Trophoblast cell (in vitro differentiated cells and primary cell): ENCODE data around the gene RAMP3.
"Not testable (repeated sequence)": the region's sequence is repeated elsewhere in the genome, so short reads cannot be mapped to it uniquely, and the experiment has no call there.

Experiments
- DNase-seq, 2 donors: peaks; one replicate each; pipeline ENCODE4 v3.0.0-alpha.2; 2016
- H2AFZ ChIP-seq: 2 replicates; pipeline ENCODE4 v1.6.1; 2013; ENCODE audit warnings: low read length, moderate library complexity, mild to moderate bottlenecking; ENCODE audit not compliant: insufficient read depth, poor library complexity
- H2AK5ac ChIP-seq: 2 replicates; pipeline ENCODE4 v1.6.1; 2013; ENCODE audit warnings: mild to moderate bottlenecking, low read length
- H2BK120ac ChIP-seq: 2 replicates; pipeline ENCODE4 v1.6.1; 2013; ENCODE audit warnings: low read length, mild to moderate bottlenecking, moderate library complexity; ENCODE audit not compliant: insufficient read depth, poor library complexity
- H2BK12ac ChIP-seq: 2 replicates; pipeline ENCODE4 v1.6.1; 2013; ENCODE audit warnings: mild to moderate bottlenecking, low read length, moderate library complexity
- H2BK5ac ChIP-seq: 2 replicates; pipeline ENCODE4 v1.6.1; 2013; ENCODE audit warnings: low read length, low read depth, moderate library complexity, mild to moderate bottlenecking; ENCODE audit not compliant: poor library complexity
- H3K14ac ChIP-seq: 2 replicates; pipeline ENCODE4 v1.6.1; 2013; ENCODE audit warnings: mild to moderate bottlenecking, low read length
- H3K18ac ChIP-seq: 2 replicates; pipeline ENCODE4 v1.6.1; 2013; ENCODE audit warnings: mild to moderate bottlenecking, low read length
- H3K23ac ChIP-seq: 2 replicates; pipeline ENCODE4 v1.6.1; 2013; ENCODE audit warnings: low read length
- H3K27ac ChIP-seq: 2 replicates; pipeline ENCODE4 v1.5.1; 2013; ENCODE audit warnings: low read depth, mild to moderate bottlenecking, inconsistent platforms, low read length, moderate library complexity
- H3K27me3 ChIP-seq: 2 replicates; pipeline ENCODE4 v1.6.1; 2013; ENCODE audit warnings: inconsistent platforms, mild to moderate bottlenecking, low read length, moderate library complexity; ENCODE audit not compliant: insufficient read depth
- H3K36me3 ChIP-seq, 2 experiments: 1 replicate in 1 of 2; 2 replicates in 1 of 2; pipeline ENCODE4 v1.6.1; 2013; ENCODE audit warnings: low read length in 2 of 2, mild to moderate bottlenecking in 2 of 2, moderate library complexity in 1 of 2; ENCODE audit not compliant: insufficient read depth in 2 of 2, control insufficient read depth in 1 of 2
- H3K4ac ChIP-seq: 2 replicates; pipeline ENCODE4 v1.6.1; 2013; ENCODE audit warnings: low read depth, mild to moderate bottlenecking, low read length, moderate library complexity
- H3K4me1 ChIP-seq, 2 experiments: 1 replicate in 1 of 2; 2 replicates in 1 of 2; pipeline ENCODE4 v1.6.1; 2013; ENCODE audit warnings: low read length in 2 of 2, mild to moderate bottlenecking in 2 of 2, moderate library complexity in 1 of 2; ENCODE audit not compliant: insufficient read depth in 2 of 2, control insufficient read depth in 1 of 2
- H3K4me2 ChIP-seq: 2 replicates; pipeline ENCODE4 v1.6.1; 2013; ENCODE audit warnings: inconsistent platforms, mild to moderate bottlenecking, low read length, moderate library complexity
- H3K4me3 ChIP-seq: 2 replicates; pipeline ENCODE4 v1.5.1; 2013; ENCODE audit warnings: mild to moderate bottlenecking, low read depth, low read length, inconsistent platforms
- H3K79me1 ChIP-seq: one replicate; pipeline ENCODE4 v1.6.1; 2013; ENCODE audit warnings: low read length
- H3K79me2 ChIP-seq: 2 replicates; pipeline ENCODE4 v1.6.1; 2013; ENCODE audit warnings: low read length, mild to moderate bottlenecking; ENCODE audit not compliant: control insufficient read depth, insufficient read depth, poor library complexity
- H3K9ac ChIP-seq: 2 replicates; pipeline ENCODE4 v1.6.1; 2013; ENCODE audit warnings: mild to moderate bottlenecking, low read length
- H3K9me3 ChIP-seq: 2 replicates; pipeline ENCODE4 v1.6.1; 2013; ENCODE audit warnings: low read depth, mild to moderate bottlenecking, control low read depth, inconsistent platforms, low read length; ENCODE audit not compliant: insufficient read depth
- H4K12ac ChIP-seq: 2 replicates; pipeline ENCODE4 v1.6.1; 2013; ENCODE audit warnings: low read depth, mild to moderate bottlenecking, low read length, moderate library complexity
- H4K8ac ChIP-seq: 2 replicates; pipeline ENCODE4 v1.6.1; 2013; ENCODE audit warnings: low read depth, mild to moderate bottlenecking, low read length, moderate library complexity
- H4K91ac ChIP-seq: one replicate; pipeline ENCODE4 v1.6.1; 2013; ENCODE audit warnings: low read depth, mild to moderate bottlenecking, low read length, moderate library complexity
- WGBS: extraction: QIAGEN DNeasy Blood & Tissue Kit; methylation state at CpG from one replicate; pipeline ENCODE4 v1.1.7; 2013; ENCODE audit warnings: missing lambda C conversion rate; ENCODE audit not compliant: insufficient read length, insufficient coverage; ENCODE audit errors: extremely low coverage; 5-methylcytosine and 5-hydroxymethylcytosine counted together

The RAMP3 gene

DNA sequence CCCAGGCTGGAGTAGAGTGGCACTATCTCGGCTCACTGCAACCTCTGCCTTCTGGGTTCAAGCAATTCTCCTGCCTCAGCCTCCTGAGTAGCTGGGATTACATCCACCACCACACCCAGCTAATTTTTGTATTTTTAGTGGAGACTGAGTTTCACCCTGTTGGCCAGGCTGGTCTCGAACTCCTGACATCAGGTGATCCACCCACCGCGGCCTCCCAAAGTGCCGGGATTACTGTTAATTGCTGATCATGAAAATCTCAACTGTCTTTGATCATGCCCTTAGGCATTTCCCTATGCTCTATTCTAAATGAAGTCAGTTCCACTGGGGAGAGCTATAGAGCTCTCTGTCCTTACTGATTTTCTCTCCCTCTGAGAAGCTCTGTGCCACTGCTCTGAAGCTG, 48.7 kb downstream of the RAMP3 start:
- H3K14ac ChIP-seq, H3K9me3 ChIP-seq, DNase-seq, H4K91ac ChIP-seq, H3K9ac ChIP-seq, H2AFZ ChIP-seq, H2AK5ac ChIP-seq, H3K27me3 ChIP-seq, H3K18ac ChIP-seq, H2BK12ac ChIP-seq, H3K79me1 ChIP-seq, H3K4ac ChIP-seq, H3K4me3 ChIP-seq, H3K4me2 ChIP-seq, H3K27ac ChIP-seq, H4K8ac ChIP-seq, H3K36me3 ChIP-seq, H4K12ac ChIP-seq, H3K23ac ChIP-seq, H3K4me1 ChIP-seq, H3K79me2 ChIP-seq, H2BK120ac ChIP-seq, H2BK5ac ChIP-seq: not testable (repeated sequence)
- WGBS: no CpG with 5 or more reads among the region's 5 CpGs

DNA sequence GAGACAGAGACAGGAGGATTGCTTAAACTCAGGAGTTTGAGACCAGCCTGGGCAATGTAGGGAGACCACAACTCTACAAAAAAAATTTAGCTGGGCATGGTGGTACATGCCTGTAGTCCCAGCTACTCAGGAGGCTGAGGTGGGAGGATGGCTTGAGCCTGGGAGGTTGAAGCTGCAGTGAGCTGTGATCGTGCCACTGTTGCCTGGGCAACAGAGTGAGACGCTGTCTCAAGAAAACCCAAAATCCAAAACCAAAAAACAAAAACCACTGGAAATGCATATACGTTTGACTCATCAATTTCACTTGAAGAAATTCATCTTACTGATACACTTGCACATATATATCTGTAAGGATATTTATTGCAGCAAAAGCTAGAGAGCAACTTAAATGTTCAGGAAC, 52.3 kb downstream of the RAMP3 start:
- H3K4ac ChIP-seq, H3K36me3 ChIP-seq, H3K4me3 ChIP-seq, H2BK120ac ChIP-seq, H2AFZ ChIP-seq, H3K27ac ChIP-seq, H2AK5ac ChIP-seq, H4K12ac ChIP-seq, H3K18ac ChIP-seq, H3K79me2 ChIP-seq, H4K8ac ChIP-seq, H3K9ac ChIP-seq, H3K4me2 ChIP-seq, H3K14ac ChIP-seq, H3K4me1 ChIP-seq, H4K91ac ChIP-seq, H2BK12ac ChIP-seq, H2BK5ac ChIP-seq, H3K23ac ChIP-seq, DNase-seq, H3K79me1 ChIP-seq, H3K9me3 ChIP-seq, H3K27me3 ChIP-seq: not testable (repeated sequence)
- WGBS: no CpG with 5 or more reads among the region's 3 CpGs

DNA sequence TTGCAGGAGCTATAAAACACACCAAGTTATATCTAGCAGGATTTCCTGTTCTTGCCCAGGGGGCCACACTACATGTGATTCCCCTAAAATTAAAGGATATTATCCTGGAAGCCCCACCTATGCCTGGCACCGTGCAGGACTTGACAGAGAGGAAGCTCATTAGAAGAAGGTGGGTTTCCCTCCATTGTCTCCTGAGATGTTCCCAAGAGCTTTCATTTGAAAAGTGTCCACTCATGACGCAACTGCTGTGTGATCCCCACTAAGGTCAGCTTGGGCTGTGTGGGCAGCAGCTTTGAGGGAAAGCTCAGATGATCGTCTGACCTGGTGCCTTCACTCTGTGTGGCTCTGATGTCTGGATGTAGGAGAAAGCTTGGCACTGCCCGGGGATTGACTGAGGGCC, 53.5 kb downstream of the RAMP3 start:
- H3K27me3 ChIP-seq: no peaks in the 10 kb centered on the region
- H3K4me2 ChIP-seq: no peak overlapping the region
- no peak for DNase-seq
- no peak overlapping the region for H2AFZ ChIP-seq
- H3K27ac ChIP-seq: no peak overlapping the region
- H4K12ac ChIP-seq: no peak overlapping the region
- no peak overlapping the region for H3K9ac ChIP-seq
- H2AK5ac ChIP-seq: no peak overlapping the region
- H3K4me1 ChIP-seq: no peaks in the 10 kb centered on the region
- H2BK12ac ChIP-seq: no peak overlapping the region
- H3K79me1 ChIP-seq: no peaks in the 10 kb centered on the region
- H3K18ac ChIP-seq: no peak overlapping the region
- H3K14ac ChIP-seq: no peak overlapping the region
- H3K9me3 ChIP-seq: no peaks in the 10 kb centered on the region
- H3K4me3 ChIP-seq: no peak overlapping the region
- no peak overlapping the region for H4K91ac ChIP-seq
- no peak overlapping the region for H2BK5ac ChIP-seq
- no CpG with 5 or more reads among the region's 4 CpGs for WGBS
- H3K23ac ChIP-seq: no peak overlapping the region
- H3K79me2 ChIP-seq: no peaks in the 10 kb centered on the region
- H4K8ac ChIP-seq: no peak overlapping the region
- H3K36me3 ChIP-seq: no peaks in the 10 kb centered on the region
- no peak overlapping the region for H3K4ac ChIP-seq
- no peak overlapping the region for H2BK120ac ChIP-seq

DNA sequence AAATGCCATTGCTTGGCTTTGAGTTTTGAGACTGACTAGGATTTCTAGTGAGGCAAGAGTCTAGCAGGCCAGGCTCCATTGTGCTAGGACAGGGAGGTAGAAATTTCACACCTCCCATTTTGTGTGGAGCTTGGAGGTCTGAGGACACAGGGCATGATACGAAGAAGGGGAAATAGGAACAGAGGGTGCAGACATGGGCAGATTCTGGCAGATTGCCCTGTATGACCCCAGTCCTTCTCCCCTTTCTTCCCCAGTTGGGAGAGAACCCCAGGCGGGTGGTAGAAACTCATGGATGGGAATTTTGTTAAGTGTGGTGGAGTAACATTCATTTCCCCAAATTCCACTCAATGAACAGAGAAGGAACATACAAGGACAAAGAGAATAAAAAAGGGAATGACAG, 54.4 kb downstream of the RAMP3 start:
- Histone ChIP-seq H3K27me3 (no peaks in the 10 kb centered on the region), H3K79me1 (no peaks in the 10 kb centered on the region), H3K4me1 (no peaks in the 10 kb centered on the region), H3K27ac (no peak overlapping the region), H2BK12ac (no peak overlapping the region), H3K79me2 (no peaks in the 10 kb centered on the region), H2AK5ac (no peak overlapping the region), H3K9ac (no peak overlapping the region), H2AFZ (no peak overlapping the region), H3K14ac (no peak overlapping the region), H4K8ac (no peak overlapping the region), H3K4ac (no peak overlapping the region), H2BK120ac (no peak overlapping the region), H2BK5ac (no peak overlapping the region), H3K4me2 (no peak overlapping the region), H3K9me3 (no peaks in the 10 kb centered on the region), H3K18ac (no peak overlapping the region), H3K23ac (no peak overlapping the region), H3K36me3 (no peaks in the 10 kb centered on the region), H4K91ac (no peak overlapping the region), H4K12ac (no peak overlapping the region), H3K4me3 (no peak overlapping the region)
- no CpG with 5 or more reads among the region's 2 CpGs for WGBS
- no peak for DNase-seq
